GM12873 (cell line): ENCODE results near the gene APBB1.

ENCODE experiments used
- TF ChIP-seq, protein P1 (sequence below): IDR thresholded peaks from 2 replicates; pipeline ENCODE4 v1.5.1; 2012; ENCODE audit warnings: low read depth, mild to moderate bottlenecking, moderate library complexity, low read length, control low read depth; ENCODE audit not compliant: insufficient read depth; ENCODE audit errors: missing control alignments

The APBB1 gene

DNA sequence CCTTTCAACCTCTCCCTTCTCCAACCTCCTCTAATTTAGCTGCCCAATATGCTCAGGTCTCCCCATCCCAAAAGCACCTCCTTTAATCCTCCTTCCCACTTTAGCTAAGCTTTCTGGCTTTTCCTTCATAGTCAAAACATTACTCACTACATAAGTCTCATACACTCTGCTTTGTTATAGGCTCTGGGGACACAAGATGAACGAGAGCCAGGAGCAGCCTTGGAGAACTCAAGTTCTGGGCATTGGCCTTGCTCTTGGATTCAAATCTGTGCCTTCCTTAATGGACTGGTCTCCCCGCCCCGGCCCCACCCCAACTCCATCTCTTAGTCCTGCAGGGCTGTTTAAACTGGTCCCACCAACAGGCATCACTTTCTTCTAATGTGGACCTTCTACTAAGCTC is 33.3 kb upstream of the APBB1 start:
- TF ChIP-seq, protein P1, sequence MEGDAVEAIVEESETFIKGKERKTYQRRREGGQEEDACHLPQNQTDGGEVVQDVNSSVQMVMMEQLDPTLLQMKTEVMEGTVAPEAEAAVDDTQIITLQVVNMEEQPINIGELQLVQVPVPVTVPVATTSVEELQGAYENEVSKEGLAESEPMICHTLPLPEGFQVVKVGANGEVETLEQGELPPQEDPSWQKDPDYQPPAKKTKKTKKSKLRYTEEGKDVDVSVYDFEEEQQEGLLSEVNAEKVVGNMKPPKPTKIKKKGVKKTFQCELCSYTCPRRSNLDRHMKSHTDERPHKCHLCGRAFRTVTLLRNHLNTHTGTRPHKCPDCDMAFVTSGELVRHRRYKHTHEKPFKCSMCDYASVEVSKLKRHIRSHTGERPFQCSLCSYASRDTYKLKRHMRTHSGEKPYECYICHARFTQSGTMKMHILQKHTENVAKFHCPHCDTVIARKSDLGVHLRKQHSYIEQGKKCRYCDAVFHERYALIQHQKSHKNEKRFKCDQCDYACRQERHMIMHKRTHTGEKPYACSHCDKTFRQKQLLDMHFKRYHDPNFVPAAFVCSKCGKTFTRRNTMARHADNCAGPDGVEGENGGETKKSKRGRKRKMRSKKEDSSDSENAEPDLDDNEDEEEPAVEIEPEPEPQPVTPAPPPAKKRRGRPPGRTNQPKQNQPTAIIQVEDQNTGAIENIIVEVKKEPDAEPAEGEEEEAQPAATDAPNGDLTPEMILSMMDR, result no peak

DNA sequence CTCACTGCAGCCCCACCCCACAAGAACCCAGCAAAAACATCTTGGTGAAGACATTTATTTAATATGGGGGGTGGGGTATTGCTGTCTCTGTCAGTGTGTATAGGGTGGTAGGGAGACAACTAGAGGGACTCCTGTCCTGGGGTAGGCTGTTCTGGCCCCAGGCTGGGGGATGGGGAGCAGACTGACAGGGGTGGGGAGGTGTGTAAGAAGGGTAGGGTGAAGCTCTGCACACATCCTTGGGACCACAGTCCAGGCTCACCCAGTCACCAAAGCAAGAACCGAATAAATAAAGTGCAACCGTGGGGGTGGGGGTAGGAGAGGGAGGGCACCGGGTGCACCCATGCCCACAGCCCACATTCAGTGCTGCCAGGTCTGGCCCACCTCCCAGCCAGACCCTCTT is 29.7 kb upstream of the APBB1 start:
- TF ChIP-seq, protein P1, result no peak

DNA sequence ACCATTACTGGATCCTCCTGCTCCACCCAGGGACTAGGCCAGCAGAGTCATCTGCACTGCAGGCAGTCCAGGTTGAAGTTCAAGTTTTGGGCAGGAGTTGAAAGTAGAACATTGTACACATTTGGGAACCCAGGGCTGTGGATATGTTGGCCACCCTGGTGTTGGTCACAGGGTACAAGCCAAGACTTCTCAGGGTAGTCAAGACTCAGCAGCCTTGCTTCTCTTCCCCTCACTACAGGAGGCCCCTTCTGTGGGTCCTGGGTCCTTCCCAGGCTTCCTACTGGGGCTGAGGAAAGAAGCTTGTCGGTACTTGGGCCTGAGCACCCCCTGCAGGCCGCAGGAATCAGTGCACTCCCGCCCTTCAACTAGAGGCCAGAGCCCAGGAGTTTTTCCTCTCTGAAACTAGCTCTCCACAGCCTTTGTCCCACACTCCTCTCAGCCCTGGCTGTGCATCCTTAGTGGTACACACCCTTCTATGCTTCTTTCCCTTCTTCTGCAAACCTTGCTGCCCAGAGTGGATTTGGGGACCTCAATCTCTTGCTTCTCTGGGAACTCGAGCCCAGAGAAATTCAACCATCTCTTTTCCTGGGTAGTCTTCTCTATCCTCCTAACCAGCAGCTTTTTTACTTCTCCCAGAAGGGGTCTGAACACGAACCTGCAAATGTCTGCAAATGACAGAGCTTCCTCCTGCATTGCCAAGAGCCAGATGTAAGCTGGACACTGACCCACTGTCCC is 24.5 kb upstream of the APBB1 start:
- TF ChIP-seq, protein P1, result peak; percentile 96

DNA sequence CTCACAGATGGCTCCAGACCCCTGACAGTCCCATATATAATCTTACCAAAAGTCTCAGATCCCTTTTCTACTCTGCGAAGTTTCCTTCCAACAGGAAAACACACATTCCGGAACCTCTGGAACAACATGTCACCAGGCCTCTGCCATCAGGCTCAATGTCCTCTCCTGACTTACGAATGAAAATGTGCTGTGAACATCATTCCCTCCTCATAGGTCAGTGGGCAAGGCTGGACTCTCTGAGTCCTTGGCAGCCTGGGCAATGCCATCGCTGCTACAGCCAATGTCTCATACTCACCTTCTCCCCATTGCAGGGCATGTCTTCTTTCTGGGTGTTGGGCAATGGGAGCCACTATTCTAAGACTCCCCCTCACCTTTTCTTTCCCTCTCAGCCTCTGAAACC is 23.5 kb upstream of the APBB1 start:
- TF ChIP-seq, protein P1, result no peak

DNA sequence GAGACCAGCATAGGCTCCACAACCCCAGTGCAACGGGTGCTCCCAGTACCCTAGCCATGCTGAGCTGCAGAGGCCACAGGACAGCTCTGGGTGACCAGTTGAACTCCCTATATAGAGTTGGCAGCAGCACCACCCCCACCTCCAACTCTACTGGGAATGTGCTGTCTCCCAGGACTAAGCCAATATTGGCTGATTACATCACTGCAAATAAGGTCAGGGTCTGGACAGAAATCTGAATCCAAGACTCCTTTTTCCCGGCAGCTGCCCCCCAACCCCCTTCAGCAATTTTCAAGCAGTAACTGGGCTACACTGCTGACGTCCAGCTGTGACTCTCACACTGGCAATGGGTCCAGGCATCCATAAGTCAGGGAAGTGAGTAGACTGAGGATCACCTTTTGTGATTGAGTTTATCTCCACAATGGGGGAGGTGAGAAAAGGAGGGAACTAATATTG is 22.0 kb upstream of the APBB1 start, which contains the start of gene HPX:
Gene HPX (minus strand): TSS at position 82 of the 453 bp plus-strand sequence. CDS start 24 bp downstream, at position 58.
- TF ChIP-seq, protein P1, result no peak

DNA sequence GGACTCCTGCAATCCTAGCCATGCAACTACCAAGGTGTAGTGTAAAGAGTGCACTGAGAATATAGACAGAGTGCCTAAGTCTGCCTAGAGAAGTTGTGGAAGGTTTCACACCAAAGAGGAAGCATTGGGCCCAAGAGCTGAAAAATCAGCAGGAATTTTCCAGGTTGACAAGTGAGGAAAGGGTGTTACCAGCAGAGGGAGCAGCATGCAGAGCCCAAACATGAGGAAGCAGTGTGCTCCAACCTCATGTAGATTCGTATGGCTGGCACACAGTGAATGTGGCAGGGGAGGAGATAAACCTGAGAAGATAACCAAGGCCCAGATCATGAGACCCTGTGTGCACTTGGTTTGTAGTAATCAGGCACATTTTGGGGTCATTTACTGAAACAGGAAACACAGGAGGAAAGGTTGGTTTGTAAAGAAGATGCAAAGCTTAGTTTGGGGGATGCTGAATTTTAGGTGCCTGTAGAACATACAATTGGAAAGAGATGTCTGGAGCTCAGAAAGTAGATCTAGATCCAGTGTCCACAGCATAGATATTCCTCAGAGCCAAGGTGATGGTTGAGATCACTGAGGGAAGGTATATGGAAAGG is 20.2 kb upstream of the APBB1 start:
- TF ChIP-seq, protein P1, result peak; percentile 74

DNA sequence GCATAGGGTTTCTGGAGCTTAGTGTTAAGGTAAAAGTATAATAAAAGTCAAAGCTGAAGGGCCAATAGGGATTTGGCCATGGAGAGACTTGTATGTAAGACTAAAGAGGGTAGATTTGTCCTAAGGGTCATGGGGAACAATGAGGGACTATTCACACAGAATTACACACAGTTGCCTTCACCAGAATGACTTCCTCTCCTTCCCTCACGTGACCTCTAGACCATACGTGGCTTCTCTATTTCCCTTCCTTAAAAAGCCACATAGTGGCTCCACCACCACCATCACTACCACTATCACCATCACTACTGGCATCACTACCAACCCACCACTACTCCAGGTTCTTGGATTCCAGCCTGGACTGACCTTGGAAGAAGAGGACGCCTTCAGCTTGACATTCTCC is 19.1 kb upstream of the APBB1 start:
- TF ChIP-seq, protein P1, result no peak
